Subcutaneous adipose tissue (tissue), 4 donors: ENCODE results near the gene ZNF445. TPM values are rescaled to one million over a fixed set of nuclear protein-coding genes. Genes with fewer than 3 reads are reported as not detected.

Source experiments
- CTCF ChIP-seq: fragments of 450-650 bp; IDR thresholded peaks from one replicate; pipeline ENCODE4 v1.5.1; 2016; ENCODE audit warnings: low read depth, mild to moderate bottlenecking, control low read depth, antibody characterized with exemption, moderate library complexity
- total RNA-seq, 4 donors: library from RNA; depleted of rRNA; stranded (reverse); fragments of >200 nt; gene quantifications; one replicate each; pipeline ENCODE4 v1.1.0, GENCODE V29; 2016

ZNF445 gene
- total RNA-seq, 4 donors from 2014 or later = 5.5 to 11.9 (median 8.1) TPM

GRCh38 chr3:44511238-44511566, 33.7 kb upstream of the ZNF445 start:
- TF ChIP-seq CTCF = no peak

GRCh38 chr3:44510000-44510368, 32.5 kb upstream of the ZNF445 start:
- TF ChIP-seq CTCF = no peak

- no peak for TF ChIP-seq CTCF
Measured at GRCh38 chr3:44509393-44509921, 32.0 kb upstream of the ZNF445 start.

GRCh38 chr3:44506961-44507360, 29.5 kb upstream of the ZNF445 start:
- no peak for TF ChIP-seq CTCF

- no peak for TF ChIP-seq CTCF
Measured at GRCh38 chr3:44506556-44506955, 29.1 kb upstream of the ZNF445 start.

GRCh38 chr3:44504566-44504965, 27.1 kb upstream of the ZNF445 start:
- TF ChIP-seq CTCF = no peak

- TF ChIP-seq CTCF = no peak
Measured at GRCh38 chr3:44501971-44502370, 24.5 kb upstream of the ZNF445 start.
